Heart left ventricle (tissue), 13 donors: Measurements from ENCODE around the gene CCDC170.

Experiments used
- CTCF ChIP-seq, 12 donors: fragments of 200-600 bp; sonication (generic) in 4 of 12; IDR thresholded peaks; one replicate each; pipeline versions ENCODE4 v1.5.0 to v1.8.0; 2018 to 2022; ENCODE audit warnings: antibody characterized with exemption in 12 of 12, mild to moderate bottlenecking in 5 of 12
- POLR2A ChIP-seq, 2 donors: fragments of 450-650 bp; IDR thresholded peaks; one replicate each; pipeline ENCODE4 v1.6.1; 2017; ENCODE audit warnings: antibody characterized with exemption in 2 of 2, mild to moderate bottlenecking in 2 of 2, moderate library complexity in 2 of 2
- donor health status: ischemic (EF 13 %, LVEDD 7.1; RV severe dilation, severe dysfunction).
- donor health status: DM: no; HTN: yes; CAD: no.
- donor health status: DM: no; HTN: no; CAD: no.
- donor health status: ischemic (EF 25% LVEDD 6.9; RV normal size, moderate dysfunction).
- donor health status: ischemic (EF 25% LVEDD 5.7; RV mildly dilated, moderate dysfunction).
- donor health status: ischemic (EF 35%, LVEDD 5.7; RV mildly dilated, moderate dysfunction).
- donor health status: nonischemic (EF 11% LVEDD 7.7; RV severe dilation, severe dysfunction).
- donor health status: DM: yes; HTN: yes; CAD: no.
- donor health status: PGD.
- donor health status: ischemic (EF 29% LVEDD 5.4; RV normal size, mild dysfunction).
- donor health status: nonischemic (EF 23%, LVEDD 6.1; RV moderate dilation, normal function).

DNA sequence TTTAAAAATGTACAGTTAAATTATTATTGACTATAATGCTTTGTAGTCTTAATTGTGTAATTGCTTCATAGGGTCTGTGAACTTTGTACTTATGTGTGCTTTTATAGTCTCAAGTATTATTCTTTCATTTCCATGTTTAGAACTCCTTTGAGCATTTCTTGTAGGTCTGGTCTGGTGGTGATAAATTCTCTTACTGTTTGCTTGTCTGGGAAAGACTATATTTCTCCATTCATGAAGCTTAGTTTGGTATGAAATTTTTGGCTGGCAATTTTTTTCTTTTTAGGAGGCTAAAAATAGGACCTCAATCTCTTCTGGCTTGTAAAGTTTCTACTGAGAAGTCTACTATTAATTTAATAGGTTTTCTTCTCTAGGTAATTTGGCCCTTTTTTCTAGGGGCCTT is 67.4 kb downstream of the CCDC170 start:
- TF ChIP-seq POLR2A (IDR thresholded peaks at IDR 0.05) = no peak
- TF ChIP-seq CTCF (IDR thresholded peaks at IDR 0.05) = no peak
